GM12801 (cell line): Measurements from ENCODE around the gene PPIP5K2.
A peak's percentile ranks its signal among the peaks of the same experiment; 100 is the strongest.

Experiments used
- CTCF ChIP-seq: IDR thresholded peaks from one replicate; pipeline ENCODE4 v1.5.1; 2011; ENCODE audit warnings: control low read depth; ENCODE audit not compliant: insufficient read length; ENCODE audit errors: extremely low read depth

The PPIP5K2 gene

GRCh38 chr5:103218164-103218563 is 98.1 kb downstream of the PPIP5K2 start:
- no peak for TF ChIP-seq CTCF

GRCh38 chr5:103223031-103223955 is 103.2 kb downstream of the PPIP5K2 start:
- no peak for TF ChIP-seq CTCF

GRCh38 chr5:103224118-103224893 is 104.2 kb downstream of the PPIP5K2 start:
- no peak for TF ChIP-seq CTCF

- TF ChIP-seq CTCF, result no peak
Observed at GRCh38 chr5:103224894-103225246, 104.8 kb downstream of the PPIP5K2 start.

- TF ChIP-seq CTCF, result no peak
Observed at GRCh38 chr5:103228061-103228460, 108.0 kb downstream of the PPIP5K2 start.

- no peak for TF ChIP-seq CTCF
Observed at GRCh38 chr5:103228588-103228987, 108.5 kb downstream of the PPIP5K2 start.

- peak; percentile 61 for TF ChIP-seq CTCF
Observed at GRCh38 chr5:103232393-103232999, 112.4 kb downstream of the PPIP5K2 start.
